Measurements from ENCODE around the gene AKNA.
A peak's percentile ranks its signal among the peaks of the same experiment; 100 is the strongest.

The AKNA gene

GRCh38 chr9:114386886-114387679 lies 699 bp downstream of the AKNA start:
- H3K27ac ChIP-seq (ENCODE audit: poor library complexity, severe bottlenecking), result peak overlapping the region; percentile 15
- TF ChIP-seq CTCF (IDR thresholded peaks at IDR 0.05; ENCODE audit: poor library complexity, severe bottlenecking), result no peak
- H3K4me3 ChIP-seq (ENCODE audit: severe bottlenecking), result peak overlapping the region; percentile 14
- no peaks in the 10 kb centered on the region for H3K9me3 ChIP-seq (ENCODE audit: severe bottlenecking)
- H3K27me3 ChIP-seq (ENCODE audit: insufficient read depth, poor library complexity, severe bottlenecking), result no peaks in the 10 kb centered on the region
- H3K4me1 ChIP-seq (ENCODE audit: insufficient read depth, poor library complexity, severe bottlenecking), result peaks cover 21% of the 10 kb centered on the region
- H3K36me3 ChIP-seq (ENCODE audit: low read depth), result no peaks in the 10 kb centered on the region
- DNase-seq (ENCODE audit: low spot score), result no peak
- no peak for ATAC-seq (ENCODE audit: low read depth)

- Histone ChIP-seq H3K4me1 (ENCODE audit: insufficient read depth, poor library complexity, severe bottlenecking) (peaks cover 21% of the 10 kb centered on the region), H3K9me3 (ENCODE audit: severe bottlenecking) (no peaks in the 10 kb centered on the region), H3K36me3 (ENCODE audit: low read depth) (no peaks in the 10 kb centered on the region), H3K27me3 (ENCODE audit: insufficient read depth, poor library complexity, severe bottlenecking) (no peaks in the 10 kb centered on the region), H3K27ac (ENCODE audit: poor library complexity, severe bottlenecking) (peak overlapping the region; percentile 70), H3K4me3 (ENCODE audit: severe bottlenecking) (no peak overlapping the region)
- ATAC-seq (ENCODE audit: low read depth) (no peak), DNase-seq (ENCODE audit: low spot score) (no peak)
- no peak for TF ChIP-seq CTCF (IDR thresholded peaks at IDR 0.05; ENCODE audit: poor library complexity, severe bottlenecking)
Measured at GRCh38 chr9:114386361-114386885, 1.4 kb downstream of the AKNA start.

GRCh38 chr9:114385397-114386181 lies 2.2 kb downstream of the AKNA start:
- Histone ChIP-seq H3K27ac (ENCODE audit: poor library complexity, severe bottlenecking) (peak overlapping the region; percentile 70), H3K27me3 (ENCODE audit: insufficient read depth, poor library complexity, severe bottlenecking) (no peaks in the 10 kb centered on the region), H3K9me3 (ENCODE audit: severe bottlenecking) (no peaks in the 10 kb centered on the region), H3K4me3 (ENCODE audit: severe bottlenecking) (no peak overlapping the region), H3K36me3 (ENCODE audit: low read depth) (no peaks in the 10 kb centered on the region), H3K4me1 (ENCODE audit: insufficient read depth, poor library complexity, severe bottlenecking) (peaks cover 21% of the 10 kb centered on the region)
- peak; percentile 97 for ATAC-seq (ENCODE audit: low read depth)
- TF ChIP-seq CTCF (IDR thresholded peaks at IDR 0.05; ENCODE audit: poor library complexity, severe bottlenecking), result no peak
- DNase-seq (ENCODE audit: low spot score), result peak; percentile 91

- ATAC-seq (ENCODE audit: low read depth) (no peak), DNase-seq (ENCODE audit: low spot score) (no peak)
- Histone ChIP-seq H3K4me3 (ENCODE audit: severe bottlenecking) (no peak overlapping the region), H3K9me3 (ENCODE audit: severe bottlenecking) (no peaks in the 10 kb centered on the region), H3K27ac (ENCODE audit: poor library complexity, severe bottlenecking) (peak overlapping the region; percentile 70), H3K36me3 (ENCODE audit: low read depth) (no peaks in the 10 kb centered on the region), H3K4me1 (ENCODE audit: insufficient read depth, poor library complexity, severe bottlenecking) (peaks cover 21% of the 10 kb centered on the region), H3K27me3 (ENCODE audit: insufficient read depth, poor library complexity, severe bottlenecking) (no peaks in the 10 kb centered on the region)
- no peak for TF ChIP-seq CTCF (IDR thresholded peaks at IDR 0.05; ENCODE audit: poor library complexity, severe bottlenecking)
Measured at GRCh38 chr9:114384836-114385396, 2.9 kb downstream of the AKNA start.
